Thoracic aorta endothelial cell (primary cell): ENCODE data around the gene MYL12A. TPM values are rescaled to one million over a fixed set of nuclear protein-coding genes. Genes with fewer than 3 reads are reported as not detected.

ENCODE experiments used
- total RNA-seq: library from RNA; depleted of rRNA; stranded (reverse); fragments of >200 nt; gene quantifications from 2 replicates; pipeline ENCODE4 v1.2.3, GENCODE V29; 2012

The MYL12A gene
- total RNA-seq: 844 and 847 TPM in 2 replicates

GRCh38 chr18:3247240-3248061 lies at the start of gene MYL12A:
TSS of gene MYL12A (plus strand) at chr18:3247801. CDS start at chr18:3253248, 5,447 bp downstream.

GRCh38 chr18:3219631-3220335 lies 27.8 kb upstream of the MYL12A start, which contains the start of gene MYOM1:
TSS of gene MYOM1 (minus strand) at chr18:3219968. CDS start at chr18:3215223, 4,745 bp downstream.

DNA sequence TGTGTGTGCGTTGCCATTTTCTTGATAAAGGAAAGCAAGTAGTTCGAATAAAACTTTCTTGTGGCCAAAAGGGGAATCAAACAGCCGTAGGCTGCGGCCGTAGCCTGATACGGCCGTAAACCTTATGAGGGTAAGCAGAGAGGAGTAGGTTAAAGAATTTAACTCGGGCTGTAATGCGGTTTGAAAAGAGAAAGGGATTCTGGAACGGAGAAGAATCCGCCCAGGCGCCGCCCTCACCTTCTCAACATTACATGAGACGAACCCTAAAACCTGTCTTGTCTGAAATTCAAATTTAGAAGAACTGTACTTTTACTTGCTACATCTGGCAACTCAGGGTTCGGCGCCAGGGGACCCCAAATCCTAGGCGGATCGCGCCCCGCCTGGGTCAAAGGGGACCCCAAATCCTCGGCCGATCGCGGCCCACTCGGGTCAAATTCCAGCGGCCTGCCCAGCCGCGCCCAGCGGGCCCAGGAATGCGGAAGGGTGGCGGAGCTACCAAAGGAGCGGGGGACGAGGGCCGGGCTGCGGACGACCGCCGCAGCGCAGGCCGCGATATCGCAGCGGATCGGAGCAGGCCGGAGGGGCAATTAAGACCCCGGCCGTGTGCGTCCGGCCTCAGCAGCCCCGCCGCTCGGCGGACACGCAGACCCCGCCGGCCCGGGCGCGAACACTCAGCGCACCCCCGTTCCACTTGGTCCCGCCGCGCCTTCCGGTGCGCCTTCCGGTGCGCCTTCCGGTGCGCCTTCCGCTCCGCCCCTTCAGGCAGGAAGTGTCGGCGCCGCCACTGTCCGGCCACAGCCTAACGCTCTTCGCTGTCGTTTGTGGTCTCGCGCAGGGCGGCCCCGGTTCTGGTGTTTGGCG lies 14.0 kb downstream of the MYL12A start, which contains the start of gene MYL12B:
MYL12B (plus strand) TSS at position 761 of the 861 bp plus-strand sequence. CDS start 10,766 bp downstream, outside the sequence.

Other genes with a start within 250 kb of the MYL12A start
- gene LPIN2, start 234.7 kb upstream of the MYL12A start, total RNA-seq: 43.0 and 46.7 TPM in 2 replicates
- under 0.01 and 0.22 TPM in 2 replicates for gene MYOM1, start 27.8 kb upstream of the MYL12A start, total RNA-seq
- gene MYL12B, start 14.3 kb downstream of the MYL12A start, total RNA-seq: 482 and 540 TPM in 2 replicates
- 99.7 and 103 TPM in 2 replicates for gene TGIF1, start 202.4 kb downstream of the MYL12A start, total RNA-seq